Spleen (tissue), 7 donors: ENCODE data around the gene RHEB.

Experiments used
- POLR2A ChIP-seq, 3 donors: fragments of 450-650 bp; IDR thresholded peaks; one replicate each; pipeline ENCODE4 v1.5.1; 2017; ENCODE audit warnings: antibody characterized with exemption in 3 of 3, mild to moderate bottlenecking in 1 of 3
- TF ChIP-seq, protein P1 (sequence below), 11 experiments: fragments of 200-600 bp in 7 of 11; fragments of 450-650 bp in 4 of 11; sonication (generic) in 4 of 11; IDR thresholded peaks in 8 of 11; conservative IDR thresholded peaks in 3 of 11; 1 replicate in 7 of 11; 2 replicates in 4 of 11; pipeline versions ENCODE4 v1.4.0 to v1.8.0; 2016 to 2021; ENCODE audit warnings: antibody characterized with exemption in 11 of 11, inconsistent platforms in 4 of 11, mild to moderate bottlenecking in 1 of 11
- donor health status: DM: no; HTN: no; CAD: no; lungs with moderate emphysema.
- donor health status: DM: no; HTN: no; CAD: no.
- donor health status: DM: no; HTN: no; CAD: no.

GRCh38 chr7:151416112-151416940, 103.4 kb downstream of the RHEB start:
- no peak for TF ChIP-seq POLR2A (IDR thresholded peaks at IDR 0.05)
- TF ChIP-seq, protein P1, sequence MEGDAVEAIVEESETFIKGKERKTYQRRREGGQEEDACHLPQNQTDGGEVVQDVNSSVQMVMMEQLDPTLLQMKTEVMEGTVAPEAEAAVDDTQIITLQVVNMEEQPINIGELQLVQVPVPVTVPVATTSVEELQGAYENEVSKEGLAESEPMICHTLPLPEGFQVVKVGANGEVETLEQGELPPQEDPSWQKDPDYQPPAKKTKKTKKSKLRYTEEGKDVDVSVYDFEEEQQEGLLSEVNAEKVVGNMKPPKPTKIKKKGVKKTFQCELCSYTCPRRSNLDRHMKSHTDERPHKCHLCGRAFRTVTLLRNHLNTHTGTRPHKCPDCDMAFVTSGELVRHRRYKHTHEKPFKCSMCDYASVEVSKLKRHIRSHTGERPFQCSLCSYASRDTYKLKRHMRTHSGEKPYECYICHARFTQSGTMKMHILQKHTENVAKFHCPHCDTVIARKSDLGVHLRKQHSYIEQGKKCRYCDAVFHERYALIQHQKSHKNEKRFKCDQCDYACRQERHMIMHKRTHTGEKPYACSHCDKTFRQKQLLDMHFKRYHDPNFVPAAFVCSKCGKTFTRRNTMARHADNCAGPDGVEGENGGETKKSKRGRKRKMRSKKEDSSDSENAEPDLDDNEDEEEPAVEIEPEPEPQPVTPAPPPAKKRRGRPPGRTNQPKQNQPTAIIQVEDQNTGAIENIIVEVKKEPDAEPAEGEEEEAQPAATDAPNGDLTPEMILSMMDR (IDR thresholded peaks at IDR 0.05 in 8 of 11, conservative IDR thresholded peaks at IDR 0.05 in 3 of 11) = no peak
